GM12865 (cell line): ENCODE measurements around the gene AP4B1.

Experiments
- DNase-seq: peaks from one replicate; pipeline ENCODE4 v3.0.0; 2010; ENCODE audit warnings: low read depth
- H3K4me3 ChIP-seq: 2 replicates; pipeline ENCODE4 v1.5.1; 2011; ENCODE audit warnings: mild to moderate bottlenecking, low read depth, low read length, control low read depth
- CTCF ChIP-seq: IDR thresholded peaks from 2 replicates; pipeline ENCODE4 v1.5.1; 2011; ENCODE audit warnings: low read length, control low read depth, low read depth, inconsistent platforms; ENCODE audit not compliant: insufficient read depth; ENCODE audit errors: missing control alignments

AP4B1 gene

DNA sequence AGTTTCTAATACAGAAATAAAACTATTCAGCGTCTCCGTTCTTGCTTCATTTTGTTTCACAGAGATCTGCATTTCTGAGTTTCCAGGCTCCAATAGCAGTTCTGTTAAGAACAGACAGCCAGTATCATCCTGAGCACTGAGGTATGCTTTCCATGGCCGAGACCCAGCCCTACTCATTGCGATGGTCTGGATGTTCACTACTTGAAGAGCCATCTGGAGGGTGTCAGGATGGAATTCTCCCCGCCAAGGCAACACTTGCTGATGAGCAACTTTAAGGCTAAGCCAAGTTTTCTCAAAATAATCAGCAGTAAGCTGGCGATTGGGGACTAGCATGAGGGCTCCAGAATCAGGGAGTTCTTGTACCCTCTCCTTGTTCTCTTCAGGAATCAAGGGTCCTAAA lies 9.5 kb downstream of the AP4B1 start:
- no peak overlapping the region for H3K4me3 ChIP-seq
- no peak for DNase-seq
- TF ChIP-seq CTCF, result no peak

- no peak for DNase-seq
- H3K4me3 ChIP-seq, result no peak overlapping the region
- TF ChIP-seq CTCF, result no peak
Observed at GRCh38 chr1:113893267-113893666, 11.3 kb downstream of the AP4B1 start.

GRCh38 chr1:113891631-113892220 lies 12.9 kb downstream of the AP4B1 start:
- no peak for DNase-seq
- no peak for TF ChIP-seq CTCF
- no peak overlapping the region for H3K4me3 ChIP-seq

DNA sequence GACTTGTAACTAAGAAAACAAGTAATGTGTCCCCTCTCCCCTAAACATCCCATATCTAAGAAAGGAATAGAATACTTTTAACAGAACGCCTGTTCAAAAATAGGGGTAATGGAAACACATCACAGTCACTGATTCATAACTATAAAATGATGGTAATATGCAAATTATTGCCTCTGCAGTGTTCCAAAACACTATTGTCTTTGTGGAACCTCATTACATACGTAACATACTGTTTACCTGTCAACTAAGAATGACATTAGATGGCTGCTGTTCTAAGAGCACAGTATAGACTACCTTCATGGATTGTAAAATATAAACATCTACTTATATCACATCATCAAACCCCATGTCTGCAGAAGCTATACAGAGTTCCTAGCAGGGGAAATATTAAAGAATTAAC lies 13.8 kb downstream of the AP4B1 start:
- H3K4me3 ChIP-seq, result no peak overlapping the region
- no peak for TF ChIP-seq CTCF
- DNase-seq, result no peak

- DNase-seq, result no peak
Observed at GRCh38 chr1:113887402-113888175, 17.0 kb downstream of the AP4B1 start, which contains the start of gene BCL2L15. Gene BCL2L15, minus strand, starts transcription at chr1:113887581. Its CDS starts 206 bp downstream, at chr1:113887375.

More at GRCh38 chr1:113887402-113888175, 17.0 kb downstream of the AP4B1 start, which contains the start of gene BCL2L15:
- TF ChIP-seq CTCF, result no peak
- no peak within 1 kb of the TSS for H3K4me3 ChIP-seq
